ENCODE data around the gene GLB1L2. TPM values are rescaled to one million over a fixed set of nuclear protein-coding genes. Genes with fewer than 3 reads are reported as not detected.

The GLB1L2 gene
- polyA plus RNA-seq, 1 of the 3 experiments (the other 2 are of a cell fraction), result 3.4 TPM

DNA sequence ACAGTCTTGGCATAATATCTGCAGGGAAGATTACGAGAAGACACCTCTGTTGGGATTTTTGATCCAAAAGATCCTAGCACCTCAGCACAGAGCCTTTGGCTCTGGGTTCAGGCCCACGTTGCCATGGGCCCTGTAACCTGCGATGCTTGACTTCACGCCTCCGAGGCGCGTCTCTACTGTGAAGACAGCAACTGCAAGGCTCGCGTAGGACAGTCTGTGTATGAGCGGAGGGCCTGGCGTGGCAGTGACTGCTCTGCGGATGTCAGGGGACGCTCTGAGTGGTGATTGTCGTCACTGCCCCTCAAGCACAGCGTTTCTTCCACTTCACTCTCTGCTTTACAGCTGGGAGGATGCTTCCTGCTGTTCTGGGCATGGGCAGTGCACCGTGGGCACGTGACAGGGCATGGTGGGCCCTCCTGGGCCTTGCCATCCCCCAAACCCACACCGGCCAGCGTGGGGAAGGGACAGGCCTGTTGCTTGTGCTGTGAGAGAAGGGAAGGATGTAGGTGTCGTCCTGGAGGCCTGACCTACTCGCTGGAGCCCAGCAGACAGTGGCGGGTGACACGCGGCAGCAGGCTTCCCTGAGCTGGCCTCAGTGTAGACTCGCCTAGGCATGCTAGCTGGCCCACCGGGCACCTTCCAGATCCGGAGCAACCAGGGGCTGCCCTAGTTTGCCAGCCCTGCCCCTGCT lies 26.5 kb downstream of the GLB1L2 start:
- TF ChIP-seq, protein P1, sequence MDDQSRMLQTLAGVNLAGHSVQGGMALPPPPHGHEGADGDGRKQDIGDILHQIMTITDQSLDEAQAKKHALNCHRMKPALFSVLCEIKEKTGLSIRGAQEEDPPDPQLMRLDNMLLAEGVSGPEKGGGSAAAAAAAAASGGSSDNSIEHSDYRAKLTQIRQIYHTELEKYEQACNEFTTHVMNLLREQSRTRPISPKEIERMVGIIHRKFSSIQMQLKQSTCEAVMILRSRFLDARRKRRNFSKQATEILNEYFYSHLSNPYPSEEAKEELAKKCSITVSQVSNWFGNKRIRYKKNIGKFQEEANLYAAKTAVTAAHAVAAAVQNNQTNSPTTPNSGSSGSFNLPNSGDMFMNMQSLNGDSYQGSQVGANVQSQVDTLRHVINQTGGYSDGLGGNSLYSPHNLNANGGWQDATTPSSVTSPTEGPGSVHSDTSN (IDR thresholded peaks at IDR 0.05), result no peak
- TF ChIP-seq EP300 (IDR thresholded peaks at IDR 0.05; ENCODE audit: borderline replicate concordance in 1 of 2, low read depth in 1 of 2, low read length in 1 of 2), result no peak
- no peak for TF ChIP-seq ELF1 (IDR thresholded peaks at IDR 0.05)
- no peak for TF ChIP-seq GABPA (IDR thresholded peaks at IDR 0.05; ENCODE audit: low read depth)
- TF ChIP-seq, protein P2, sequence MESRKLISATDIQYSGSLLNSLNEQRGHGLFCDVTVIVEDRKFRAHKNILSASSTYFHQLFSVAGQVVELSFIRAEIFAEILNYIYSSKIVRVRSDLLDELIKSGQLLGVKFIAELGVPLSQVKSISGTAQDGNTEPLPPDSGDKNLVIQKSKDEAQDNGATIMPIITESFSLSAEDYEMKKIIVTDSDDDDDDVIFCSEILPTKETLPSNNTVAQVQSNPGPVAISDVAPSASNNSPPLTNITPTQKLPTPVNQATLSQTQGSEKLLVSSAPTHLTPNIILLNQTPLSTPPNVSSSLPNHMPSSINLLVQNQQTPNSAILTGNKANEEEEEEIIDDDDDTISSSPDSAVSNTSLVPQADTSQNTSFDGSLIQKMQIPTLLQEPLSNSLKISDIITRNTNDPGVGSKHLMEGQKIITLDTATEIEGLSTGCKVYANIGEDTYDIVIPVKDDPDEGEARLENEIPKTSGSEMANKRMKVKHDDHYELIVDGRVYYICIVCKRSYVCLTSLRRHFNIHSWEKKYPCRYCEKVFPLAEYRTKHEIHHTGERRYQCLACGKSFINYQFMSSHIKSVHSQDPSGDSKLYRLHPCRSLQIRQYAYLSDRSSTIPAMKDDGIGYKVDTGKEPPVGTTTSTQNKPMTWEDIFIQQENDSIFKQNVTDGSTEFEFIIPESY (IDR thresholded peaks at IDR 0.05; ENCODE audit: borderline replicate concordance, low read depth), result no peak
- no peak for TF ChIP-seq MXI1 (IDR thresholded peaks at IDR 0.05; ENCODE audit: low read depth, low read length)
- no peak for TF ChIP-seq YY1 (IDR thresholded peaks at IDR 0.05; ENCODE audit: low read depth)
- no peak for TF ChIP-seq IRF3 (IDR thresholded peaks at IDR 0.05; ENCODE audit: low read depth, low read length)
- no peak for TF ChIP-seq TAF1 (IDR thresholded peaks at IDR 0.05; ENCODE audit: borderline replicate concordance, low read depth, low read length)
- TF ChIP-seq CTCF (IDR thresholded peaks at IDR 0.05), result no peak
- TF ChIP-seq MAX (IDR thresholded peaks at IDR 0.05; ENCODE audit: low read depth), result no peak
- no peak for TF ChIP-seq RAD21 (IDR thresholded peaks at IDR 0.05; ENCODE audit: low read length)
- TF ChIP-seq NFIC (IDR thresholded peaks at IDR 0.05; ENCODE audit: borderline replicate concordance), result no peak
- TF ChIP-seq RFX5 (IDR thresholded peaks at IDR 0.05; ENCODE audit: low read length), result no peak
- no peak for DNase-seq
- no peaks in the 10 kb centered on the region for H3K36me3 ChIP-seq (replicated peaks in 1 of 2; ENCODE audit: control insufficient read depth in 1 of 2, insufficient read depth in 2 of 2, low read length in 1 of 2)
- no peaks in the 10 kb centered on the region for H4K20me1 ChIP-seq (ENCODE audit: insufficient read depth)
- H3K4me2 ChIP-seq, result no peak overlapping the region
- no peaks in the 10 kb centered on the region for H3K9me3 ChIP-seq
- no peak overlapping the region for H3K4me3 ChIP-seq (ENCODE audit: low read depth in 2 of 2, low read length in 1 of 2)
- no peak overlapping the region for H2AFZ ChIP-seq (ENCODE audit: low read depth)
- H3K27me3 ChIP-seq (ENCODE audit: insufficient read depth), result no peaks in the 10 kb centered on the region
- H3F3A ChIP-seq (replicated peaks; ENCODE audit: insufficient read depth), result no peaks in the 10 kb centered on the region
- CTCF ChIA-PET, result interaction anchor here (1.2 to 1.6 kb wide), 4 partner anchors 220 to 582 kb away, joined by 3 to 13 read pairs (median 4); no protein-coding TSS in a partner anchor
- POLR2A ChIA-PET, result no interaction called here
- H3K4me1 ChIP-seq (ENCODE audit: control insufficient read depth in 1 of 2, insufficient read depth in 2 of 2, low read depth in 1 of 2, low read length in 1 of 2), result no peaks in the 10 kb centered on the region; a peak in 1 of 4 replicates
- H3K27ac ChIP-seq (ENCODE audit: low read depth in 2 of 2, low read length in 1 of 2), result no peak overlapping the region
- no peaks in the 10 kb centered on the region for H3K79me2 ChIP-seq (ENCODE audit: insufficient read depth)
- no peak overlapping the region for H3K9ac ChIP-seq
- 68% methylated on average over 9 of the region's 27 CpGs for WGBS (ENCODE audit: low lambda C conversion rate)
- no peaks in the 10 kb centered on the region for H3K9me2 ChIP-seq
